Suprapubic skin (tissue), 4 donors: ENCODE data around the gene FAM20B. TPM values are rescaled to one million over a fixed set of nuclear protein-coding genes. Genes with fewer than 3 reads are reported as not detected.
A peak's percentile ranks its signal among the peaks of the same experiment; 100 is the strongest.

Source experiments
- DNase-seq, 2 donors: peaks; one replicate each; pipeline ENCODE4 v3.0.0-alpha.2; 2019; ENCODE audit warnings: low spot score in 2 of 2
- H3K27ac ChIP-seq: fragments of 200-600 bp; sonication (generic); one replicate; pipeline ENCODE4 v1.5.1; 2019
- H3K27me3 ChIP-seq: fragments of 200-600 bp; sonication (generic); one replicate; pipeline ENCODE4 v1.5.1; 2019
- H3K36me3 ChIP-seq: fragments of 200-600 bp; sonication (generic); one replicate; pipeline ENCODE4 v1.5.1; 2019
- H3K4me1 ChIP-seq: fragments of 200-600 bp; sonication (generic); one replicate; pipeline ENCODE4 v1.5.1; 2019
- H3K4me3 ChIP-seq: fragments of 200-600 bp; sonication (generic); one replicate; pipeline ENCODE4 v1.5.1; 2019; ENCODE audit warnings: mild to moderate bottlenecking
- H3K9me3 ChIP-seq: fragments of 200-600 bp; sonication (generic); one replicate; pipeline ENCODE4 v1.5.1; 2019
- CTCF ChIP-seq, 2 donors: fragments of 200-600 bp in 1 of 2; fragments of 450-650 bp in 1 of 2; sonication (generic) in 1 of 2; IDR thresholded peaks; one replicate each; pipeline ENCODE4 v1.5.1; 2016 to 2019; ENCODE audit warnings: antibody characterized with exemption in 2 of 2, mild to moderate bottlenecking in 1 of 2, moderate library complexity in 1 of 2
- EP300 ChIP-seq: sonication (generic); formaldehyde crosslinking; IDR thresholded peaks from one replicate; pipeline ENCODE4 v1.6.1; 2017; ENCODE audit warnings: antibody characterized with exemption
- POLR2A ChIP-seq, 2 donors: fragments of 450-650 bp; IDR thresholded peaks; one replicate each; pipeline ENCODE4 v1.6.1; 2017; ENCODE audit warnings: antibody characterized with exemption in 2 of 2, mild to moderate bottlenecking in 2 of 2, moderate library complexity in 2 of 2
- POLR2AphosphoS5 ChIP-seq, 3 donors: sonication (generic); formaldehyde crosslinking; IDR thresholded peaks; one replicate each; pipeline ENCODE4 v1.6.1; 2017; ENCODE audit warnings: antibody characterized with exemption in 3 of 3
- WGBS: methylation state at CpG from one replicate; pipeline ENCODE4 v1.1.5; 2018; 5-methylcytosine and 5-hydroxymethylcytosine counted together
- total RNA-seq, 4 donors: library from RNA; depleted of rRNA; stranded (reverse); fragments of >200 nt; gene quantifications; one replicate each; pipeline ENCODE4 v1.1.0, GENCODE V29; 2016

The FAM20B gene
- total RNA-seq, 4 donors from 2014 or later, result 18.1 to 30.6 (median 21.7) TPM

- no peak for DNase-seq
- Histone ChIP-seq H3K27me3 (no peaks in the 10 kb centered on the region), H3K4me1 (peaks cover 4% of the 10 kb centered on the region), H3K4me3 (no peak overlapping the region), H3K36me3 (peaks cover 54% of the 10 kb centered on the region), H3K27ac (no peak overlapping the region), H3K9me3 (no peaks in the 10 kb centered on the region)
- WGBS, result 64% methylated on average over 2 of the region's 2 CpGs
- TF ChIP-seq CTCF (IDR thresholded peaks at IDR 0.05), result no peak
- TF ChIP-seq POLR2A (IDR thresholded peaks at IDR 0.05), result no peak
Measured at GRCh38 chr1:179120736-179121135, 95.0 kb downstream of the FAM20B start.

DNA sequence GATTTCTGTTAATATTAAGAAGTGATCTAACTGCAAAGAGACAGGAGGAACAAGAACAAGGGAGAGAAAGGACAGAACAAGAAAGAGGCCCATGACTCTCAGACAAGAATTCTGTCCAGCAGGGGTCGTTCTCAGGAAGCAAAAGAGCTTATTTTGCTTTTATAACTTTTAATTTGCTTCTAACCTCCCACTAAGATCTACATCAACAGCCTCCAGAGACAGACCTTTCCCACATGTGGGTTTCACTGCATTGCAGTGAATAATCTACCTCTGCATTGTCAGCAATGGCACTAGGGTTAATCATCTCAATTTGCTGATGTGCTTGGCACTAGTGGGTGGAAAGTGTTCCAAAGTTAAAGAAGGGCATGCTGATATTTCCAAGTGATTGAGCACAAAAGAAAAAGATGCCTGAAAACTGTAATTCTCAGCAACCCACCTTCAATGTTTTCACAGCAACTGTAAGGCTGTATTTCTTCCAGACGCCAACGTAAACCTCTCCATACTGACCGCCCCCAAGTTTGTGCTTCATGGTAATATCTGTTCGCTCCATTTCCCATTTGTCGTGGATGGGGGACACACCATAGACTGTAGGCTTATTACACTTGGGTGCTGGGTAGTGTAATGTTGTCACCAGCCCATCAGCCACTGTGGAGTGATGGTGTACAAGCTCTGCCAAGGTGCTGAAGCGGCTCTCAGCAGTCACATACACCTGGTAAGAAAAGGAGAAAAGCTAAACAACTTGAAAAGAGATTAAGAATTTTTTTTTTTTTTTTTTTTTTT is 95.7 kb downstream of the FAM20B start:
- peaks cover 51% of the 10 kb centered on the region for H3K36me3 ChIP-seq
- no peaks in the 10 kb centered on the region for H3K9me3 ChIP-seq
- H3K27me3 ChIP-seq, result no peaks in the 10 kb centered on the region
- H3K27ac ChIP-seq, result no peak overlapping the region
- DNase-seq, result no peak
- WGBS, result 85% methylated on average over 7 of the region's 7 CpGs
- TF ChIP-seq CTCF (IDR thresholded peaks at IDR 0.05) (peak; percentile 25 to 68), POLR2A (IDR thresholded peaks at IDR 0.05) (no peak)
- peaks cover 7% of the 10 kb centered on the region for H3K4me1 ChIP-seq
- no peak overlapping the region for H3K4me3 ChIP-seq

- 52% methylated on average over 1 of the region's 1 CpG for WGBS
- no peak overlapping the region for H3K27ac ChIP-seq
- H3K36me3 ChIP-seq, result peaks cover 26% of the 10 kb centered on the region
- DNase-seq, result no peak
- no peaks in the 10 kb centered on the region for H3K27me3 ChIP-seq
- H3K4me1 ChIP-seq, result peaks cover 33% of the 10 kb centered on the region
- TF ChIP-seq POLR2A (IDR thresholded peaks at IDR 0.05), result no peak
- TF ChIP-seq CTCF (IDR thresholded peaks at IDR 0.05), result no peak
- TF ChIP-seq EP300, result no peak
- TF ChIP-seq POLR2AphosphoS5 (IDR thresholded peaks at IDR 0.05), result no peak
- no peak overlapping the region for H3K4me3 ChIP-seq
- no peaks in the 10 kb centered on the region for H3K9me3 ChIP-seq
Measured at GRCh38 chr1:179124873-179125272, 99.2 kb downstream of the FAM20B start.

Other genes with a start within 250 kb of the FAM20B start
- 10 to 100 TPM in 3 of 4 donors, 1 to 10 TPM in 1; 4.3 to 23.4 (median 10.6) TPM for gene ANGPTL1, start 154.8 kb upstream of the FAM20B start, total RNA-seq
- gene TOR3A, start 56.2 kb downstream of the FAM20B start, total RNA-seq, result 10 to 100 TPM; 23.6 to 31.4 (median 29.6) TPM
- 10 to 100 TPM in 3 of 4 donors, 1 to 10 TPM in 1; 6.8 to 22.2 (median 12.2) TPM for gene ABL2, start 203.8 kb downstream of the FAM20B start, total RNA-seq